ENCODE data around the gene GPN2.

GRCh38 chr1:26853600-26853999, 36.5 kb downstream of the GPN2 start:
- TF ChIP-seq CTCF (IDR thresholded peaks at IDR 0.05; ENCODE audit: low read depth, low read length, missing input control) (no peak), JUND (IDR thresholded peaks at IDR 0.05) (no peak), REST (IDR thresholded peaks at IDR 0.05) (no peak), RAD21 (IDR thresholded peaks at IDR 0.05) (no peak), SP1 (IDR thresholded peaks at IDR 0.05) (no peak), YY1 (IDR thresholded peaks at IDR 0.05) (no peak), TAF1 (conservative IDR thresholded peaks at IDR 0.05) (no peak), GABPA (IDR thresholded peaks at IDR 0.05 in 1 of 2, conservative IDR thresholded peaks at IDR 0.05 in 1 of 2) (no peak), EGR1 (IDR thresholded peaks at IDR 0.05; ENCODE audit: low read depth in 2 of 2) (no peak), ZBTB33 (IDR thresholded peaks at IDR 0.05) (no peak), RXRA (IDR thresholded peaks at IDR 0.05) (no peak), HNF4G (IDR thresholded peaks at IDR 0.05) (no peak)
- TF ChIP-seq, protein P1, sequence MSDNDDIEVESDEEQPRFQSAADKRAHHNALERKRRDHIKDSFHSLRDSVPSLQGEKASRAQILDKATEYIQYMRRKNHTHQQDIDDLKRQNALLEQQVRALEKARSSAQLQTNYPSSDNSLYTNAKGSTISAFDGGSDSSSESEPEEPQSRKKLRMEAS (IDR thresholded peaks at IDR 0.05), result no peak
- TF ChIP-seq, protein P2, sequence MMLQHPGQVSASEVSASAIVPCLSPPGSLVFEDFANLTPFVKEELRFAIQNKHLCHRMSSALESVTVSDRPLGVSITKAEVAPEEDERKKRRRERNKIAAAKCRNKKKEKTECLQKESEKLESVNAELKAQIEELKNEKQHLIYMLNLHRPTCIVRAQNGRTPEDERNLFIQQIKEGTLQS (IDR thresholded peaks at IDR 0.05), result no peak
